Activated CD4-positive, alpha-beta T cell treated with anti-CD3 and anti-CD28 coated beads, Interleukin-2, amount 50 U/mL, for 48 hours (primary cell): ENCODE data around the gene LNX2.

Experiments used
- DNase-seq, 2 experiments: peaks; one replicate each; pipeline ENCODE4 v3.0.0-alpha.2; 2020

LNX2 gene

GRCh38 chr13:27605099-27605498, 15.2 kb downstream of the LNX2 start:
- DNase-seq, result no peak

DNA sequence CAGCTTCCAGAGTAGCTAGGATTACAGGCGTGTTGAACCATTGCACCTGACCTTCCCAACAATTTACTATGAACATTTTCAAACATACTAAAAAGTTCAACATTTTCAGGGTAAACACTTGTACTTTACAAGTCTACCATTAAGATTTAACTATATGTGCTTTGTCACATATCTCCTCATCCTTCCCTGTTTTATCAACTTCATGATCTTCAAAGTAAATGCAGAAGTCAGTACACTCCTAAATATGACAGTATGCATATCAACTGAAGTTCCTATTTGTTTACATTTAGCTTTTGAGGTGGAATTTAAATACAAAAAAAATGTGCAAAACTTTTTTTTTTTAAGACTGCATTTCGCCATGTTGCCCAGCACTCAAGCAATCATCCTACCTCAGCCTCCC, 18.5 kb downstream of the LNX2 start:
- no peak for DNase-seq

GRCh38 chr13:27601208-27601607, 19.1 kb downstream of the LNX2 start:
- no peak for DNase-seq

DNA sequence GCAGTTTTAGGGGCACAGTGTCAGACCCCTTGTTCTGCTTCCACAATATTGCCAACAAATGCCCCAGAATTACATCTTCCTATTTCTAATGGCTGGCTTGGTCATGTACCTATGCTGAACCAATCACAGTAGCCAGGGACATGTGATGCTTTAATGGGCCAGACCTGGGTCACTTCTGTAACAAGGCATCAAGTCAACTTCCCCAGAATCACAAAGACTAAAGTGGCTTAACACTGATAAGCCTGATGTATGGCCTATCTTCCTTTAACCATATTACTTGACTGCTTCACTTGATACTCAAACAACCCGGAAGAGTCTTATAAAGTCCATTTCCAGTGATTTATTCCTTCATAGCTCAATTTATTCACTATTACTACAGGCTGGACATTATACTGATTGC, 19.6 kb downstream of the LNX2 start:
- no peak for DNase-seq

GRCh38 chr13:27599845-27600553, 20.3 kb downstream of the LNX2 start:
- DNase-seq, result no peak

DNA sequence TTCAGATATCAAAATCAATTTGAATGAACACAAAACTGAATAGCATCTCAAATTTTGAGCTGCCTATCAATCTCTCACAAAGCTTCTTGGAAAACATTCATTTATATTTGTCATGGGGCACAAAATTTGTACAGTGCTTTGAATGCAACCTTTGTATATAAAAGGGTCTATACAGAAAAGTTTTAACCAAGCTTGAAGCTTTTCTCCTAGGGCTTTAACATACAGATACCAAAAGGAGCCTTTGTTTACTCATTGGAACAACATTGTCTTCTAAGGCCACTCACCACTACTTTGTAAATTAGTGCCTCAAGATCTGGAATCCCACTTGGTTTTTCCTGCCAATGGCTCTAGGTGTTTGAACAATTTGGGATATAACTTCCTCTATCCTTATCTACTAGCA, 21.2 kb downstream of the LNX2 start:
- DNase-seq, result no peak

- no peak for DNase-seq
Observed at GRCh38 chr13:27595055-27595811, 25.1 kb downstream of the LNX2 start.

- DNase-seq, result no peak
Observed at GRCh38 chr13:27593267-27593666, 27.1 kb downstream of the LNX2 start.

GRCh38 chr13:27592865-27593264, 27.5 kb downstream of the LNX2 start:
- DNase-seq, result no peak

- no peak for DNase-seq
Observed at GRCh38 chr13:27588405-27588804, 31.9 kb downstream of the LNX2 start.

DNA sequence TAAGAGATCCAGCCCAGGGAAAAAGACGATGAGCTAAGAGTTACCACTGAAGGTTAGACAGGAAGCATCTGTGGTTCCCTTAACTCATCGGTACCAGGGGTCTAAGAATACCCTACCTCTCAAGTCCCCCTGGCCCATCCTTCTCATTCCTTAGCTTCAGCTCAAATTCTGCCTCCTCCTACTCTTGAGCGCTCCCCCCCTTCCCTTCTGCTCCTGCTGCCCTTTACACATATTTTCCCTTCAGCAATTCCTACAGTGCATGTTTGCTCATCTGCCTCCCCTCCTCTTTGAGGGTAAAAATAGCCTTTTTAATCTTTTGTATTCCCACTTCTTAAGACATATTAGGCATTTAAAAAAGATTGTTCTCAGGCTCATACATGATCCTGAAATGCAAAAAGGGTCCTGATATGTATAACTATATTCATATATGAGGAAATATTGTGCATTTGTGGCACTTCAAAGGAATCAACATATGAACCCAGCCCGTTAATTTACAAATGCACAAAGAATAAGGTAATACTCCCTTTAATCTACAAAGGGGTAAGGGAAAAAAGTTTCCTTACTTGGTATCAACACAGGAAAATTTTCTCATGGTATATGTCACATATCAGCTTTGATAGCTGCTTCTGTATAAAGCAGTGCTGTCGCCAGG, 33.1 kb downstream of the LNX2 start:
- no peak for DNase-seq

DNA sequence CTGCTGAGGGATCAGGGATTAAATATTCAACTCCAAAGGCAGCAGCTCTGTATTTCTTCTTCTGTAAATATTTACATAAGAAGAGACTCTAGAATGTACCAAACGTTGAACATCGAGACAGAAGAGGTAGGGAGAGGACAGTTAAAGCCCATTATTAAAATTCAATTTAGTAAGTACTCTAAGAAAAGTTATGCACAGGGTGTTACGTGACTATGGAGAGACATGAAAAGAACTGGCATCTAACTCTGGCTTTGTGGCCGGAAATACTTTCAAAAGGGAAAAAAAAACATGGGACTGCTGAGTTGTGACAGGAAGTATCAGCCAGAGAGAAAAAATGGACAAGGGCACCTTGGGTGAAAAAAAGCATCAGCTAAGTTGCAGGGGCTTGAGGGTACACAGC, 36.7 kb downstream of the LNX2 start:
- DNase-seq, result no peak

- no peak for DNase-seq
Observed at GRCh38 chr13:27578121-27579030, 42.0 kb downstream of the LNX2 start.

DNA sequence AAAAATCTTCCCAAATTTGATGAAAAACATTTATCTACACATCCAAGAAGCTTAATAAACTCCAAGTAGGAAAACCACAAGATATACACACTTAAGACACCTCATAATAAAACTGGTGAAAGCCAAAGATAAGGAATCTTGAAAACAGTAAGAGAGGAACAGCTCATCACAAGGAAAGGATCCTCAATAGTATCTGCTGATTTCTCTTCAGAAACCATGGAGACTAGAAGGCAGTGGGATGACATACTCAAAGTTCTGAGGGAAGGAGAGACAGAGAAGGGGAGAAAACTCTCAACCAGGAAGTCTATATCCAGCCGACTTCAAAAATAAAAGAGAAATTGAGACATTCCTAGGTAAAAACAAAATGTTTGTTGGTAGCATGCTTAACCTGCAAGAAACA, 45.7 kb downstream of the LNX2 start:
- DNase-seq, result no peak

DNA sequence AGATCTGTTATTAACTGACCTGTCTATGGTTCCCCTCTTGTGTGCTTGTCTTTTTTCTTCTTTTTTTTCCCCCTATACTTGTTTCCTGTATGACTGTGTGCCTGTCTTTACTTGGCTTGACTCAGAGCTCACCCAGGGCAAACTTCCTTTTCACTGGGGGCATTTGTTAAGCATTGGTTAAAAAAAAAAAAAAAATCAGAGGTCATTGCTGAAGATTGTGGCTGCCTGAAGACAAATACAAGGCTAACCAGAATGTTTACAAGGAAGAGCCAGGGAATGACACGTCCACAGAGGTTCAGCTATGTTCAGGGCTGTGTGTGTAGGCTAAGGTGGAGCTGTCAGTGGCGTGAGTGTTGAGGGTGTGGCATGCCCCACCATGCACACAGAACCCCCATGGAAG, 47.1 kb downstream of the LNX2 start:
- no peak for DNase-seq

- no peak for DNase-seq
Observed at GRCh38 chr13:27572234-27572901, 48.0 kb downstream of the LNX2 start.

DNA sequence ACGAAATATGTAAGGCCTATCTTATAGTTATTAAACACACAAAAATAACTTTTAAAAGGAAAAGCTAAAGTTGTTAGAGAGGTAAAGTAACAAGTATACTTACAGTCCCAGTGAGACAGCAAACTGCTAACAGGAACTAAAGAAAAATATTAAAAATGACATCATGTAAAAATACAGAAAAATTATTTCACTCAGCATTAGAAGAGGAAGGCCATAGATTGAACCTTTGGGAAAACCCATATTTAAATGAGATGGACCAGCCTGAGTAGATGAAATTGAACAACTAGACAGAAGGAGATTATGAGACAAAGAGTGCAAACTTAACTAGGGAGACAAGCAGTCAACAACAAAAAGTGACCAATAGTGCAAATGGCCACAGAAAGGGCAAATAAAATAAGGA, 49.4 kb downstream of the LNX2 start:
- no peak for DNase-seq

DNA sequence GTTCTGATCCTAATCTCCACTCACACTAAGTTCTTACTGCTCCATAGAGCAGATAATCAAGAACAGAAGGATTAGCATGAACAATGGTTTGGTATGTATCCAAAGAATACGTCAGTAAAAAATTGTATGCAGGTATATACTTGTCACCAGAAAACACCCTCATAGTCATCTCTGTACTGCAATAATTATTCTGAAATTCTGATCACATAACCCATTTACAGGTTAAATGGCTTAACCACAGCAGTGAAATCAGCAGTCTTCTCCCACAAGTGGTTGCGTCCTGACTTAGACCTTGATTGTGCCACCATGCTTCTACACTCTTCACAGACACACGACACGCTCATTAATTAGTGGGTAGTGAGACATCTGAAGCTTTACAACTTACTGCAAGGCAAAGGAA, 50.9 kb downstream of the LNX2 start:
- DNase-seq, result no peak

DNA sequence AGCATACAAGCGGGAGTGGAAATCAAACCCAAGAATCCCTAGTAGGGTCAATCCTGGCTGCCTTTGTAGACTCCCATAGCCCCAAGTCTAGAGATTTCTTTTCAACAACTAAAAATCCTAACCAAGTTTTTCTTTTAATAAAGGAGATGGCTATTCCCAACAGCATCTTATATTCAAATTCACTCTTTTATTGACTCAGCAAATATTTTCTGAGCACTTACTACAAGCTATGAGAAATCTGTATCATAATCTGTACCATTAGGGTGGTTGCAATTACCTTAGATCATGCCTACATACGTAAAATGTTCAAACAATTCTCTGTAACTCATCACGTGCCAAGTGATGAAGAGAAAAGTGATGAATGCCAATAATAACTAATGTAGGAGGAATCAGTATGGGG, 54.5 kb downstream of the LNX2 start:
- DNase-seq, result no peak

DNA sequence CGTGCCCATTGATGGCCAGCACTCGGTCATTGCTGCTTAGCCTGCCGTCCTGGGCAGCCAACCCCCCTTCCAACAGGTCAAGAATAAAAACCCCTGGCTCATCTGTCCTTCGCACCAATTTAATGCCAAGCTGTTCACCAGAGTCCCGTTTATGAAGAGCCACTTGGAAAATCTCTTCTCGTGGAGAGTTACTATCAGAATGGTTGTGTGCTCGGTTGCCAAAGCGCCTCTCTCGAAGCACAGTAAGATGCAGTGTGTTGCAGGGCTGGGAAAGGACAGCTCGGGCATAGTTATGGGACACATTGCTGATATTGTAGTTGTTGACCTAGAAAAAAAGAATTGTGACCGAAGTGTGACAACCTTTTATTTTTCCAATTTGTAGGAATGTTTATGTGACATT, 57.9 kb downstream of the LNX2 start:
- no peak for DNase-seq

GRCh38 chr13:27559719-27560118, 60.6 kb downstream of the LNX2 start:
- DNase-seq, result no peak

DNA sequence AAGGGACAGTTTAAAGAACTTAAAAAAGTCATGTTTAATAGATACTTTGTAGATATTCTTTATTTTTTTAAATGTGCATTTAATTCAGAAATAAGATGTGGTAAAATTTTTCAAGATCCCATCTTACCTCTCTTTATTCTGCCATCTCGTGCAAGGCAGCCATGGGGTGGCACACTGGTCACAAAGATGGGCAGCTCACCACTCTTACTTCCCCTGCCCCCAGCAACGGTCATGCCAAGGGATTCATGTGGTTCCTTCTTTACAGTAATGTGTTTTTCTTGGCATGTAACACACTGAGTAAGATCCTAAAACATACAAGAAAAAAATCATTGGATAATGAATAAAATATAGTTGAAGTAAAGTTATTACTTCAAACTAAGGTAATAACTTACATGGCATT, 64.2 kb downstream of the LNX2 start:
- DNase-seq, result no peak

GRCh38 chr13:27551562-27551961, 68.8 kb downstream of the LNX2 start:
- DNase-seq, result no peak
